ENCODE results near the gene NOS1AP.

GRCh38 chr1:162141281-162142054 is 72.0 kb downstream of the NOS1AP start:
- no peak for TF ChIP-seq CTCF (conservative IDR thresholded peaks at IDR 0.05; ENCODE audit: low read depth in 2 of 2)
- no peak for TF ChIP-seq ZNF331 (CRISPR knock-in tag; IDR thresholded peaks at IDR 0.05; ENCODE audit: low read depth)
- no peak for TF ChIP-seq ETS1 (IDR thresholded peaks at IDR 0.05)
- no peak for TF ChIP-seq EZH2 (IDR thresholded peaks at IDR 0.05; ENCODE audit: low read depth, unreplicated experiment)
- no peak for TF ChIP-seq JUNB (IDR thresholded peaks at IDR 0.05; ENCODE audit: unreplicated experiment)
- TF ChIP-seq CREB1 (CRISPR knock-in tag; IDR thresholded peaks at IDR 0.05; ENCODE audit: low read depth), result no peak
- TF ChIP-seq POLR2AphosphoS5 (IDR thresholded peaks at IDR 0.05; ENCODE audit: low read depth), result no peak
- no peak for TF ChIP-seq EZH2phosphoT487 (IDR thresholded peaks at IDR 0.05; ENCODE audit: unreplicated experiment)
- TF ChIP-seq, protein P1, sequence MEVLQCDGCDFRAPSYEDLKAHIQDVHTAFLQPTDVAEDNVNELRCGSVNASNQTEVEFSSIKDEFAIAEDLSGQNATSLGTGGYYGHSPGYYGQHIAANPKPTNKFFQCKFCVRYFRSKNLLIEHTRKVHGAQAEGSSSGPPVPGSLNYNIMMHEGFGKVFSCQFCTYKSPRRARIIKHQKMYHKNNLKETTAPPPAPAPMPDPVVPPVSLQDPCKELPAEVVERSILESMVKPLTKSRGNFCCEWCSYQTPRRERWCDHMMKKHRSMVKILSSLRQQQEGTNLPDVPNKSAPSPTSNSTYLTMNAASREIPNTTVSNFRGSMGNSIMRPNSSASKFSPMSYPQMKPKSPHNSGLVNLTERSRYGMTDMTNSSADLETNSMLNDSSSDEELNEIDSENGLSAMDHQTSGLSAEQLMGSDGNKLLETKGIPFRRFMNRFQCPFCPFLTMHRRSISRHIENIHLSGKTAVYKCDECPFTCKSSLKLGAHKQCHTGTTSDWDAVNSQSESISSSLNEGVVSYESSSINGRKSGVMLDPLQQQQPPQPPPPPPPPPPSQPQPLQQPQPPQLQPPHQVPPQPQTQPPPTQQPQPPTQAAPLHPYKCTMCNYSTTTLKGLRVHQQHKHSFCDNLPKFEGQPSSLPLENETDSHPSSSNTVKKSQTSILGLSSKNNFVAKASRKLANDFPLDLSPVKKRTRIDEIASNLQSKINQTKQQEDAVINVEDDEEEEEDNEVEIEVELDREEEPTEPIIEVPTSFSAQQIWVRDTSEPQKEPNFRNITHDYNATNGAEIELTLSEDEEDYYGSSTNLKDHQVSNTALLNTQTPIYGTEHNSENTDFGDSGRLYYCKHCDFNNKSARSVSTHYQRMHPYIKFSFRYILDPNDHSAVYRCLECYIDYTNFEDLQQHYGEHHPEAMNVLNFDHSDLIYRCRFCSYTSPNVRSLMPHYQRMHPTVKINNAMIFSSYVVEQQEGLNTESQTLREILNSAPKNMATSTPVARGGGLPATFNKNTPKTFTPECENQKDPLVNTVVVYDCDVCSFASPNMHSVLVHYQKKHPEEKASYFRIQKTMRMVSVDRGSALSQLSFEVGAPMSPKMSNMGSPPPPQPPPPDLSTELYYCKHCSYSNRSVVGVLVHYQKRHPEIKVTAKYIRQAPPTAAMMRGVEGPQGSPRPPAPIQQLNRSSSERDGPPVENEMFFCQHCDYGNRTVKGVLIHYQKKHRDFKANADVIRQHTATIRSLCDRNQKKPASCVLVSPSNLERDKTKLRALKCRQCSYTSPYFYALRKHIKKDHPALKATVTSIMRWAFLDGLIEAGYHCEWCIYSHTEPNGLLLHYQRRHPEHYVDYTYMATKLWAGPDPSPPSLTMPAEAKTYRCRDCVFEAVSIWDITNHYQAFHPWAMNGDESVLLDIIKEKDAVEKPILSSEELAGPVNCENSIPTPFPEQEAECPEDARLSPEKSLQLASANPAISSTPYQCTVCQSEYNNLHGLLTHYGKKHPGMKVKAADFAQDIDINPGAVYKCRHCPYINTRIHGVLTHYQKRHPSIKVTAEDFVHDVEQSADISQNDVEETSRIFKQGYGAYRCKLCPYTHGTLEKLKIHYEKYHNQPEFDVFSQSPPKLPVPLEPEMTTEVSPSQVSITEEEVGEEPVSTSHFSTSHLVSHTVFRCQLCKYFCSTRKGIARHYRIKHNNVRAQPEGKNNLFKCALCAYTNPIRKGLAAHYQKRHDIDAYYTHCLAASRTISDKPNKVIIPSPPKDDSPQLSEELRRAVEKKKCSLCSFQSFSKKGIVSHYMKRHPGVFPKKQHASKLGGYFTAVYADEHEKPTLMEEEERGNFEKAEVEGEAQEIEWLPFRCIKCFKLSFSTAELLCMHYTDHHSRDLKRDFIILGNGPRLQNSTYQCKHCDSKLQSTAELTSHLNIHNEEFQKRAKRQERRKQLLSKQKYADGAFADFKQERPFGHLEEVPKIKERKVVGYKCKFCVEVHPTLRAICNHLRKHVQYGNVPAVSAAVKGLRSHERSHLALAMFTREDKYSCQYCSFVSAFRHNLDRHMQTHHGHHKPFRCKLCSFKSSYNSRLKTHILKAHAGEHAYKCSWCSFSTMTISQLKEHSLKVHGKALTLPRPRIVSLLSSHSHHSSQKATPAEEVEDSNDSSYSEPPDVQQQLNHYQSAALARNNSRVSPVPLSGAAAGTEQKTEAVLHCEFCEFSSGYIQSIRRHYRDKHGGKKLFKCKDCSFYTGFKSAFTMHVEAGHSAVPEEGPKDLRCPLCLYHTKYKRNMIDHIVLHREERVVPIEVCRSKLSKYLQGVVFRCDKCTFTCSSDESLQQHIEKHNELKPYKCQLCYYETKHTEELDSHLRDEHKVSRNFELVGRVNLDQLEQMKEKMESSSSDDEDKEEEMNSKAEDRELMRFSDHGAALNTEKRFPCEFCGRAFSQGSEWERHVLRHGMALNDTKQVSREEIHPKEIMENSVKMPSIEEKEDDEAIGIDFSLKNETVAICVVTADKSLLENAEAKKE (CRISPR knock-in tag; IDR thresholded peaks at IDR 0.05), result no peak
- no peak for TF ChIP-seq REST (IDR thresholded peaks at IDR 0.05; ENCODE audit: unreplicated experiment)
- TF ChIP-seq NANOG (IDR thresholded peaks at IDR 0.05; ENCODE audit: borderline replicate concordance), result no peak
- no peak for TF ChIP-seq ZNF114 (CRISPR knock-in tag; IDR thresholded peaks at IDR 0.05)
- TF ChIP-seq STAT1 (IDR thresholded peaks at IDR 0.05; ENCODE audit: unreplicated experiment), result no peak
